IMR-90 (cell line): ENCODE results near the gene ZFHX3. TPM values are rescaled to one million over a fixed set of nuclear protein-coding genes. Genes with fewer than 3 reads are reported as not detected.

Source experiments
- ATAC-seq: fragments of 200-7000 bp; cut with Tn5 transposase; 2 replicates; pipeline ENCODE4 v1.9.1; 2020; ENCODE audit warnings: low read depth, mild to moderate bottlenecking, moderate library complexity
- BruUV-seq: library from RNA; stranded (reverse); fragments of 400-500 nt; replicated peaks from 2 replicates; lab custom pipeline; 2021; lab: Mats Ljungman, UMichigan
- CTCF ChIA-PET: fragments of 300-600 bp; formaldehyde crosslinking; extraction: SDS; loops from one replicate; lab custom pipeline; 2021; ENCODE audit warnings: antibody characterized with exemption; lab: Yijun Ruan, JAX
- POLR2A ChIA-PET: fragments of 300-600 bp; sonication (Branson Sonifier 250); formaldehyde crosslinking; loops from one replicate; lab custom pipeline; 2022; ENCODE audit warnings: antibody characterized with exemption; ENCODE audit not compliant: unreplicated experiment; lab: Charles Lee
- DNase-seq: peaks from one replicate; pipeline ENCODE4 v3.0.0; 2013
- H2AFZ ChIP-seq: replicated peaks from 2 replicates; pipeline ENCODE3; 2013; ENCODE audit warnings: low read length, mild to moderate bottlenecking; ENCODE audit not compliant: poor library complexity
- H2AK5ac ChIP-seq: 2 replicates; pipeline ENCODE4 v1.6.1; 2013; ENCODE audit warnings: low read depth, low read length, inconsistent platforms
- H2AK9ac ChIP-seq: replicated peaks from 2 replicates; pipeline ENCODE3; 2013; ENCODE audit warnings: mild to moderate bottlenecking, low read depth, low read length, moderate library complexity; ENCODE audit not compliant: poor library complexity
- H2BK120ac ChIP-seq: 2 replicates; pipeline ENCODE4 v1.6.1; 2013; ENCODE audit warnings: low read depth, low read length, inconsistent platforms
- H2BK15ac ChIP-seq: 3 replicates; pipeline ENCODE4 v1.6.1; 2013; ENCODE audit warnings: low read depth, low read length, inconsistent platforms
- H2BK20ac ChIP-seq: 2 replicates; pipeline ENCODE4 v1.6.1; 2013; ENCODE audit warnings: low read depth, mild to moderate bottlenecking, inconsistent platforms, low read length, moderate library complexity
- H2BK5ac ChIP-seq: 2 replicates; pipeline ENCODE4 v1.6.1; 2013; ENCODE audit warnings: mild to moderate bottlenecking, low read depth, low read length, inconsistent platforms; ENCODE audit not compliant: poor library complexity, severe bottlenecking
- H3K14ac ChIP-seq: replicated peaks from 2 replicates; pipeline ENCODE4 v1.6.1; 2013; ENCODE audit warnings: low read depth, low read length, inconsistent platforms
- H3K18ac ChIP-seq: 2 replicates; pipeline ENCODE4 v1.6.1; 2013; ENCODE audit warnings: low read depth, low read length, control low read depth
- H3K23ac ChIP-seq: 2 replicates; pipeline ENCODE4 v1.6.1; 2013; ENCODE audit warnings: low read depth, low read length, inconsistent platforms
- H3K27ac ChIP-seq: 2 replicates; pipeline ENCODE4 v1.5.1; 2013; ENCODE audit warnings: mild to moderate bottlenecking, control low read depth, low read length; ENCODE audit not compliant: insufficient read depth
- H3K27me3 ChIP-seq: 2 replicates; pipeline ENCODE4 v1.6.1; 2013; ENCODE audit warnings: low read length; ENCODE audit not compliant: control insufficient read depth, insufficient read depth
- H3K36me3 ChIP-seq: 2 replicates; pipeline ENCODE4 v1.6.1; 2013; ENCODE audit warnings: low read length, mixed read lengths; ENCODE audit not compliant: control insufficient read depth, insufficient read depth
- H3K4ac ChIP-seq: 2 replicates; pipeline ENCODE4 v1.6.1; 2013; ENCODE audit warnings: low read depth, low read length, inconsistent platforms
- H3K4me1 ChIP-seq: 2 replicates; pipeline ENCODE4 v1.6.1; 2013; ENCODE audit warnings: low read length, mixed read lengths; ENCODE audit not compliant: control insufficient read depth, insufficient read depth
- H3K4me2 ChIP-seq: 2 replicates; pipeline ENCODE4 v1.6.1; 2013; ENCODE audit warnings: low read depth, mild to moderate bottlenecking, control low read depth, low read length, moderate library complexity
- H3K4me3 ChIP-seq: 2 replicates; pipeline ENCODE4 v1.5.1; 2013; ENCODE audit warnings: low read depth, mild to moderate bottlenecking, control low read depth, low read length, moderate library complexity; ENCODE audit not compliant: insufficient read depth
- H3K56ac ChIP-seq: 2 replicates; pipeline ENCODE4 v1.6.1; 2013; ENCODE audit warnings: low read length, inconsistent platforms; ENCODE audit not compliant: insufficient read depth; ENCODE audit errors: extremely low read depth
- H3K79me1 ChIP-seq, 2 experiments: 2 replicates each; pipeline ENCODE4 v1.6.1; 2013; ENCODE audit warnings: low read length in 2 of 2, inconsistent platforms in 1 of 2, low read depth in 1 of 2
- H3K9ac ChIP-seq: 2 replicates; pipeline ENCODE4 v1.6.1; 2013; ENCODE audit warnings: low read depth, low read length, control low read depth
- H3K9me1 ChIP-seq: 2 replicates; pipeline ENCODE4 v1.6.1; 2013; ENCODE audit warnings: low read length, inconsistent platforms; ENCODE audit not compliant: insufficient read depth
- H3K9me3 ChIP-seq: 2 replicates; pipeline ENCODE4 v1.6.1; 2013; ENCODE audit warnings: low read length; ENCODE audit not compliant: control insufficient read depth, insufficient read depth
- H4K20me1 ChIP-seq: 2 replicates; pipeline ENCODE4 v1.6.1; 2013; ENCODE audit warnings: low read length, inconsistent platforms; ENCODE audit not compliant: insufficient read depth
- H4K5ac ChIP-seq: 2 replicates; pipeline ENCODE4 v1.6.1; 2013; ENCODE audit warnings: mild to moderate bottlenecking, low read depth, low read length, control low read depth
- H4K8ac ChIP-seq, 2 experiments: 2 replicates each; pipeline ENCODE4 v1.6.1; 2013; ENCODE audit warnings: low read depth in 2 of 2, low read length in 2 of 2, control low read depth in 1 of 2, inconsistent platforms in 1 of 2
- H4K91ac ChIP-seq: 2 replicates; pipeline ENCODE4 v1.6.1; 2013; ENCODE audit warnings: low read depth, low read length, inconsistent platforms; ENCODE audit not compliant: insufficient read depth
- CEBPB ChIP-seq: IDR thresholded peaks from 2 replicates; pipeline ENCODE4 v1.6.1; 2012; ENCODE audit warnings: low read depth, low read length, improper control_type of control experiment
- MAZ ChIP-seq: IDR thresholded peaks from 2 replicates; pipeline ENCODE4 v1.6.1; 2012; ENCODE audit warnings: low read depth, mild to moderate bottlenecking, low read length, improper control_type of control experiment, moderate library complexity, borderline replicate concordance
- MXI1 ChIP-seq: IDR thresholded peaks from 2 replicates; pipeline ENCODE4 v1.6.1; 2012; ENCODE audit warnings: low read depth, mild to moderate bottlenecking, low read length, moderate library complexity, borderline replicate concordance
- SMC3 ChIP-seq: fragments of 150-350 bp; IDR thresholded peaks from 2 replicates; pipeline ENCODE4 v1.6.1; 2016; ENCODE audit warnings: low read depth, mild to moderate bottlenecking, antibody characterized with exemption, low read length, moderate library complexity
- WGBS, 2 experiments: methylation state at CpG; one replicate each; pipeline versions ENCODE4 v1.1.5 to v1.1.7; 2013; ENCODE audit warnings: missing lambda C conversion rate in 2 of 2; ENCODE audit not compliant: insufficient read length in 1 of 2; ENCODE audit errors: extremely low coverage in 2 of 2; 5-methylcytosine and 5-hydroxymethylcytosine counted together
- dilution Hi-C: fragments of 300-500 bp; cut with HindIII; formaldehyde crosslinking; loops from one replicate; pipeline ENCODE4 v1.14.3; 2018; ENCODE audit warnings: low sequenced_read_pairs; ENCODE audit not compliant: unreplicated experiment
- in situ Hi-C: fragments of 300-500 bp; cut with MboI; formaldehyde crosslinking; loops from 3 replicates; pipeline ENCODE4 v1.14.3; 2019; ENCODE audit warnings: low sequenced_read_pairs, inconsistent platforms, mixed read lengths
- intact Hi-C: fragments of 100-400 bp; cut with micrococcal nuclease; formaldehyde crosslinking; loops from 2 replicates; pipeline ENCODE4 v1.10.0; 2022
- polyA plus RNA-seq, 3 experiments: library from polyadenylated mRNA; depleted of rRNA; stranded (reverse); fragments of >200 nt; gene quantifications; 2 replicates each; pipeline ENCODE4 v1.2.3, GENCODE V29; 2012; ENCODE audit warnings: low replicate concordance in 1 of 3
- total RNA-seq: library from RNA; depleted of rRNA; stranded (reverse); fragments of >200 nt; gene quantifications from 2 replicates; pipeline ENCODE4 v1.2.3, GENCODE V29; 2012

Gene ZFHX3
- total and polyA plus RNA-seq, 2 of the 4 experiments (the other 2 are of a cell fraction): 1.4 to 1.7 TPM

DNA sequence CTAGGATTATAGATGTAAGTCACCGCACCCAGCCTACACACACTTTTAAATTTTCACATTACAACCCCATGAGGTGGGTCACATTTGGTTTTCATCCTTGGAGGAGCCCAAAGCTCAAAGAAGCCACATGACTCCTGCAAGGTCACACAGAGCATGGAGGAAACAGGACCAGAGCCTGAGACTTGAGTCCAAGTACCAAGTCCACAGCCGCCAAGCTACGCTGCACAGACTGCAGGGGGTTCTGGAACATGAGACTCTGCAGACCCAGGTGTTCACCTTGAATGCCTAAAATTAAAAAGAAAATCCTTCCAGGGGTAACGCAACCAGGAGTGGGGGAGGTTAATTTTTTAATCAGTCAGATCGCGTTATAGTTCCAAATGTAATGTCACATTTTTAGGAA lies 150.2 kb downstream of the ZFHX3 start:
- intact Hi-C loops: no loop called here
- H3K18ac ChIP-seq: no peak overlapping the region
- no peak overlapping the region for H3K14ac ChIP-seq
- H2BK5ac ChIP-seq: no peak overlapping the region
- H2BK20ac ChIP-seq: no peak overlapping the region
- no peak overlapping the region for H3K23ac ChIP-seq
- no peak overlapping the region for H3K4ac ChIP-seq
- no peak overlapping the region for H4K8ac ChIP-seq
- peaks cover 4% of the 10 kb centered on the region for H3K4me1 ChIP-seq
- no peaks in the 10 kb centered on the region for H3K9me3 ChIP-seq
- POLR2A ChIA-PET: no interaction called here
- no peak overlapping the region for H2BK120ac ChIP-seq
- H4K5ac ChIP-seq: no peak overlapping the region
- H3K9me1 ChIP-seq: peaks cover 5% of the 10 kb centered on the region; the same call in 1 of the 2 replicates
- peaks cover 2% of the 10 kb centered on the region for H3K36me3 ChIP-seq
- no peak overlapping the region for H4K91ac ChIP-seq
- TF ChIP-seq MXI1: no peak
- TF ChIP-seq CEBPB: no peak
- no peak for TF ChIP-seq SMC3
- no peak for TF ChIP-seq MAZ
- DNase-seq: no peak
- dilution Hi-C loops: no loop called here
- H3K79me1 ChIP-seq: peaks cover 18 to 46% of the 10 kb centered on the region in 2 experiments
- no peak overlapping the region for H3K56ac ChIP-seq
- H3K27ac ChIP-seq: no peak overlapping the region
- no peak overlapping the region for H3K9ac ChIP-seq
- H4K20me1 ChIP-seq: peaks cover 13% of the 10 kb centered on the region; the same call in 1 of the 2 replicates
- H3K27me3 ChIP-seq: no peaks in the 10 kb centered on the region
- no peak overlapping the region for H2AK9ac ChIP-seq
- H2AK5ac ChIP-seq: no peak overlapping the region
- no peak overlapping the region for H2AFZ ChIP-seq
- CTCF ChIA-PET: no interaction called here
- no peak overlapping the region for H3K4me2 ChIP-seq
- WGBS, 2 experiments: no CpG with 5 or more reads among the region's 6 CpGs
- BruUV-seq: no TSS peak
- H2BK15ac ChIP-seq: no peak overlapping the region
- no peak for ATAC-seq
- no peak overlapping the region for H3K4me3 ChIP-seq
- in situ Hi-C loops: no loop called here
